ENCODE data around the gene LGALS7B.

Gene LGALS7B

DNA sequence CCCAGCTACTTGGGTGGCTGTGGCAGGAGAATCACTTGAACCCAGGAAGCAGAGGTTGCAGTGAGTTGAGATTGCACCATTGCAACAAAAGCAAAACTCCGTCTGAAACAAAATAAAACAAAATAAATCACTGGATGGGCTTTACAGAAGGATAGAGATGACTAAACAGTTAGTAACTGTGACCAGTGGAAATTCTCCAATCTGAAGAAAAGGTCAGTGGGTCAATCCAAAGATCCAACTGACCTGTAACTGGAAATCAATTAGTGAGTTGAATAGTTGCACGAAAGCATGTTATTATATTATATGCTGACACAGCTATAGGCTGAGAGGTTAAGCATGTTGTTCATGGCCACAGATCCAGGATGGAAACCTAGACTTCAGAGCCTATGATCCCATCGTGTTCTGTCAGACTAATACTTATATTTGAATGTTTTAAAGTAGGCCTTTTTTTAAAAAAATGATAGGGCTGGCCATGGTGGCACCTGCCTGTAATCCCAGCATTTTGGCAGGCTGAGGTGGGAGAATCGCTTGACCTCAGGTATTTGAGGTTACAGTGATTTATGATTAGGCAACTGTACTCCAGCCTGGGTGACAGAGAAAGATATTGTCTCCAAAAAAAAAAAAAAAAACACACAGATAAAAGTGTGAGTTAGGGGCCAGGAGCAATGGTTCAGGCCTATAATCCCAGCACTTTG, 41.2 kb downstream of the LGALS7B start:
- Mint-ChIP-seq H3K27me3 (no peaks in the 10 kb centered on the region), H3K4me1 (ENCODE audit: low read depth in 2 of 2) (peaks cover 18 to 24% of the 10 kb centered on the region in 2 donors), H3K9me3 (no peaks in the 10 kb centered on the region), H3K4me3 (peak overlapping the region; percentile 87 to 92), H3K27ac (peak overlapping the region in 1 of 2 donors; percentile 89), H3K36me3 (ENCODE audit: insufficient read depth) (peaks cover 64% of the 10 kb centered on the region)
- no peak for DNase-seq
- no peak for ATAC-seq (replicated peaks)

DNA sequence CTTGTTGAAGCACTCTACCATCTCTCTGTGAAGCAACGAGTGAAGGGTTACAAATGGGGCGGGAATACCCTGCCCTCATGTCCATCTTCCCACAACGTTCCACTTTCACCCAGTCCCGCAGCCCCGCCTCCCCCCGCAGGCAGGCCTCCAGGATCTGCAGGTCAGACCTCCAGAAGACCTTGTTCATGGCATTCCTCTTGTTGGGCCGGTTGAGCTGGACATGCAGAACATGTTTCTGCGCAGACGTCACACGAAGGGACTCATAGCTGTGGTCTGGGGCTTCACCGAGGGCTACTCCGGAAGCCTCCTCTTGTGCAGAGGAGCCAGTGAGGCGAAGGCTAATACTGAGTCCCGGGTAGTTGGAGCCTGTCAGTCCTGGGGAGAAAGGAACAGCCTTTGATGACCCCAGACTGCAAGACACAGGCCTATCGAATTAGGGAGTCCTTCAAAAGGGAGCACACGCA, 42.2 kb downstream of the LGALS7B start:
- DNase-seq: no peak
- Mint-ChIP-seq H3K27ac (peak overlapping the region; percentile 89 to 95), H3K36me3 (ENCODE audit: insufficient read depth) (peaks cover 74% of the 10 kb centered on the region), H3K9me3 (no peaks in the 10 kb centered on the region), H3K4me3 (peak overlapping the region; percentile 87 to 92), H3K4me1 (ENCODE audit: low read depth in 2 of 2) (peaks cover 18 to 24% of the 10 kb centered on the region in 2 donors), H3K27me3 (no peaks in the 10 kb centered on the region)
- ATAC-seq (replicated peaks): no peak

DNA sequence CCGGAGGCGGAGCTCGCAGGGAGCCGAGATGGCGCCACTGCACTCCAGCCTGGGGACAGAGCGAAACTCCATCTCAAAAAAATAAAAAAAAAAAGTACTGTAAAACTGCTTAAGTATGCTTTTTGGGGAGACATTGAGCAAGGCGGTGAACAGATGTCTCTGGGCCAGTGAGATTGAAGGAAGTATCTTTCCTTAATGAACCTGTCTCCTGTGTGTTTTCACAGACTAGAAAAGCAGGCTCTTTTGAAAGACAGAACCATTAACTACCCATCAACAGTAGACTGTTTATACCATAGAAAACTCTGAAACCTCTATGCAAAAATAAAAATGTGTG, 44.1 kb downstream of the LGALS7B start:
- Mint-ChIP-seq H3K27ac (peak overlapping the region in 1 of 2 donors; percentile 89), H3K27me3 (no peaks in the 10 kb centered on the region), H3K4me1 (ENCODE audit: low read depth in 2 of 2) (peaks cover 16 to 24% of the 10 kb centered on the region in 2 donors), H3K9me3 (no peaks in the 10 kb centered on the region), H3K36me3 (ENCODE audit: insufficient read depth) (peaks cover 78% of the 10 kb centered on the region), H3K4me3 (peak overlapping the region in 1 of 2 donors; percentile 23)
- ATAC-seq (replicated peaks) (no peak), DNase-seq (no peak)

- DNase-seq (no peak), ATAC-seq (replicated peaks) (no peak)
- Mint-ChIP-seq H3K36me3 (ENCODE audit: insufficient read depth) (peaks cover 78% of the 10 kb centered on the region), H3K27me3 (no peaks in the 10 kb centered on the region), H3K9me3 (no peaks in the 10 kb centered on the region), H3K27ac (no peak overlapping the region), H3K4me3 (no peak overlapping the region), H3K4me1 (ENCODE audit: low read depth in 2 of 2) (peaks cover 19 to 24% of the 10 kb centered on the region in 2 donors)
These were observed 45.1 kb downstream of the LGALS7B start for GRCh38 chr19:38834104-38834490.

DNA sequence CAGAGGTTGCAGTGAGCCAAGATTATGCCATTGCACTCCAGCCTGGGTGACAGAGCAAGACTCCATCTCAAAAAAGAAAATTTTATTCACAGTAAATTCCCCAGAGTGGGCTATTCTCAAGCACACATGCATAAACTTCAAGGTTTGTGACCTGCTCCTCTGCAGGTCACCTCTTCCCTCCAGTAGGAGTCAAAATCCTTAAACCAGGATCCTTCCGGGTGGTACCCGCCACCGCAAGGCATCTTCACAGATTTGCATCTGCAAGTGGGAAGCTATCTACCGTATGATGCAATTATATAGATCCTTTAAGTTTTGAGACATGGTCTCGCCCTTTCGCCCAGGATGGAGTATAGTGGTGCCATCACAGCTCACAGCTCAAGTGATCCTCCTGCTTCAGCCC, 45.6 kb downstream of the LGALS7B start:
- no peaks in the 10 kb centered on the region for H3K9me3 Mint-ChIP-seq
- H3K27ac Mint-ChIP-seq: peak overlapping the region in 1 of 2 donors; percentile 12
- DNase-seq (no peak), ATAC-seq (replicated peaks) (no peak)
- H3K27me3 Mint-ChIP-seq: no peaks in the 10 kb centered on the region
- H3K36me3 Mint-ChIP-seq (ENCODE audit: insufficient read depth): peaks cover 79% of the 10 kb centered on the region
- H3K4me1 Mint-ChIP-seq (ENCODE audit: low read depth in 2 of 2): peaks cover 20 to 24% of the 10 kb centered on the region in 2 donors
- H3K4me3 Mint-ChIP-seq: no peak overlapping the region

GRCh38 chr19:38836159-38836982, 47.4 kb downstream of the LGALS7B start:
- Mint-ChIP-seq H3K4me1 (ENCODE audit: low read depth in 2 of 2) (peaks cover 16 to 22% of the 10 kb centered on the region in 2 donors), H3K9me3 (no peaks in the 10 kb centered on the region), H3K27ac (peak overlapping the region in 1 of 2 donors; percentile 82), H3K36me3 (ENCODE audit: insufficient read depth) (peaks cover 80% of the 10 kb centered on the region), H3K4me3 (no peak overlapping the region), H3K27me3 (no peaks in the 10 kb centered on the region)
- DNase-seq (no peak), ATAC-seq (replicated peaks) (no peak)

GRCh38 chr19:38836983-38837626, 48.1 kb downstream of the LGALS7B start:
- peaks cover 17 to 22% of the 10 kb centered on the region in 2 donors for H3K4me1 Mint-ChIP-seq (ENCODE audit: low read depth in 2 of 2)
- peak overlapping the region in 1 of 2 donors; percentile 82 for H3K27ac Mint-ChIP-seq
- H3K4me3 Mint-ChIP-seq: no peak overlapping the region
- peaks cover 86% of the 10 kb centered on the region for H3K36me3 Mint-ChIP-seq (ENCODE audit: insufficient read depth)
- ATAC-seq (replicated peaks) (no peak), DNase-seq (no peak)
- no peaks in the 10 kb centered on the region for H3K27me3 Mint-ChIP-seq
- H3K9me3 Mint-ChIP-seq: no peaks in the 10 kb centered on the region

DNA sequence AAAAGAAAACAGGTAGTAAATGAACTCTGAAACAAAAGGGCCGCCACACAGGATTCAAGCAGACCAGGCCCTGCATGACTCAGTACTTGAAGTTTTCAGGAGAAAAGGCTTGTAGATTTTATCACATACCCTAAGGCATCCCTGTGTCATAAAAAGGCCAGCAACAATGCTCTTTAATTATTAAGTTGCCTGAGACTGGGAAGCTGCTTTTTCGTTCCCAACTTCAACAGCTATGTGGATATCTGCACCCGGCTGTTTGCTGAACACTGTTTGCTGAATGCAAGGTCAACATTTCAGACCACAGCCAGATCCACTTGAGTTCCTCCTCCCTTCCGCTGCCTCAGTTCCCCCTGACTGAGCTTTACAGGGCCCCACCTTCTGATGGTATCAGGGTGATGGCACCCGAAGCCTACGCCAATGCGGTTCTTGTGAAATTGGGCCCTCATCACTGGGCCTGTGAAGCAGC, 48.7 kb downstream of the LGALS7B start:
- ATAC-seq (replicated peaks) (no peak), DNase-seq (no peak)
- peaks cover 19 to 25% of the 10 kb centered on the region in 2 donors for H3K4me1 Mint-ChIP-seq (ENCODE audit: low read depth in 2 of 2)
- H3K27ac Mint-ChIP-seq: peak overlapping the region in 1 of 2 donors; percentile 82
- peaks cover 86% of the 10 kb centered on the region for H3K36me3 Mint-ChIP-seq (ENCODE audit: insufficient read depth)
- H3K9me3 Mint-ChIP-seq: no peaks in the 10 kb centered on the region
- H3K27me3 Mint-ChIP-seq: no peaks in the 10 kb centered on the region
- H3K4me3 Mint-ChIP-seq: no peak overlapping the region

DNA sequence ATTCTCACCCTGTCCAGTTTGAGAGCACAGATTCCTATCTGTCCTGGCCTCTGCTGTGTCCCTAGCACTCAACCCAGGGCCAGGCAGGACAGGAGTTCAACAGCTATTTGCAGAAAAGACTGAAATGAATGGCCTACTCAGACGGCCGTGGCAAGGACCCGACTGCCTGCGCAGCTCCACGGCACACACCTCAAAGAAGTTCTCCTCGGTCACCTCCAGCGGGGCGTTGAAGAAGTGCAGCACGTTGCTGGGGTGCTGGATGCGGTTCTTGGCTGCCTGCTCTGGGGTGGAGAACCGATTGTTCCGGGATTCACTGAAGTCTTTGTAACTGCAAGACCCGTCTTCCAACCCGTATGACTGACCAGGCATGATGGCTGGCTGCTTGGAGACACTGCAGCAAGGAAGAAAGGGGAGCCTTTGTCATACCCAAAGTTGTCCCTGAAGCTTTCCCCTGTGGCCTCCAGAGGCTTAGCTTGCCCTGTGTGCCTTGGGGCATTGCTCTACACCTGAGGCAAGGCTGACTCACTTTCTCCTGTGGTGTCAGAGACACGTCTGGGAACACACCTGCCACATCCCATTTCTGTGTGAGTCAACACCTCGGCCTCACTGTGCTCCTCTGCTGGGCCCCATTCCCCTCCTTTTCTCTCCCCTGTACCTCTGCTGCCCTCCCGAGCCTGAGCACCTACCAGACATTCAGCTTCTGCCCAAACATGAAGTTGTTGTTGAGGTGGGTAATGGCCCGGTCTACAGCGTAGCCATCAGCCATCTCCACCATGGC, 49.4 kb downstream of the LGALS7B start:
- Mint-ChIP-seq H3K27ac (peak overlapping the region; percentile 54 to 82), H3K4me1 (ENCODE audit: low read depth in 2 of 2) (peaks cover 26 to 32% of the 10 kb centered on the region in 2 donors), H3K9me3 (no peaks in the 10 kb centered on the region), H3K36me3 (ENCODE audit: insufficient read depth) (peaks cover 92% of the 10 kb centered on the region), H3K4me3 (no peak overlapping the region), H3K27me3 (no peaks in the 10 kb centered on the region)
- DNase-seq (no peak), ATAC-seq (replicated peaks) (no peak)

GRCh38 chr19:38838986-38839761, 50.2 kb downstream of the LGALS7B start:
- no peak overlapping the region for H3K4me3 Mint-ChIP-seq
- no peaks in the 10 kb centered on the region for H3K9me3 Mint-ChIP-seq
- no peak for DNase-seq
- peak overlapping the region; percentile 54 to 100 for H3K27ac Mint-ChIP-seq
- H3K4me1 Mint-ChIP-seq (ENCODE audit: low read depth in 2 of 2): peaks cover 34 to 40% of the 10 kb centered on the region in 2 donors
- H3K27me3 Mint-ChIP-seq: no peaks in the 10 kb centered on the region
- ATAC-seq (replicated peaks): no peak
- H3K36me3 Mint-ChIP-seq (ENCODE audit: insufficient read depth): peaks cover 96% of the 10 kb centered on the region

DNA sequence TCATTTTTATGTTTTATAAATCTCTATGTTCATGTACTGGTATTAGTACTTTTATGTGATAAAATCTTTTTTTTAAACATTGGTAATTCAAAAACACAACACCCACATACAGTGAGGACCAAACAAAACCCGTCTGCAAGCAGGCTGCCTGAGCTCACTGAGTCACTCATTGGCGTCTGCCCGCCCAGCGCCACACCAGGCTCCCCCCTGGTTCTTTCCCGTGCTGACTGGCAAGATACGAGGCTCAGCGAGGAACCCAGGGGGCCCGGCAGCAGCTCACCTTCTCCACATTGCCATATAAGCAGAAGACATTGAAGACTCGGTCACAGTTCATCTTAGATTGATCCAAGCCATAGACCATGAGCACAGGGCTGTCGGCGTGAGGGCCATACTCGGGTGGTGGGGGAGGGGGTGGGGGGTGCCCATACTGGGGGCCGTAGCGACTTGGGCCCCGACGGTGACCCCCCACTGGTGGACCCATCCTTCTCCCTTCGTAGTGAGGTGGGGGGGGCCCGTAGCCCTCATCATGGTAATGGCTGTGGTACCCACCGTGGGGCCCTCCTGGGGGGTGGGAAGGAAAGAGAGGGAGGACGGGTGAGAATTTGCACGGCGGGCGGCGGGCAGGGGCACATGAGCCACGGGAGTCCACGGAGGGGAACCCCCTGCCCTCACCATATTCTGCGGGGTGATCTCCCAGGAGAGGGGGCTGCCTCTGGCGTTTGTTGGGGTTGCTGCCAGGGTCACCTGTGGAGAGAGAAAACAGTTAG, 51.0 kb downstream of the LGALS7B start:
- Mint-ChIP-seq H3K9me3 (no peaks in the 10 kb centered on the region), H3K4me3 (peak overlapping the region in 1 of 2 donors; percentile 43), H3K4me1 (ENCODE audit: low read depth in 2 of 2) (peaks cover 39 to 45% of the 10 kb centered on the region in 2 donors), H3K27ac (peak overlapping the region in 1 of 2 donors; percentile 100), H3K36me3 (ENCODE audit: insufficient read depth) (peaks cover 100% of the 10 kb centered on the region), H3K27me3 (no peaks in the 10 kb centered on the region)
- ATAC-seq (replicated peaks): no peak
- no peak for DNase-seq

GRCh38 chr19:38840583-38840968, 51.6 kb downstream of the LGALS7B start:
- no peaks in the 10 kb centered on the region for H3K27me3 Mint-ChIP-seq
- DNase-seq (no peak), ATAC-seq (replicated peaks) (no peak)
- peak overlapping the region in 1 of 2 donors; percentile 100 for H3K27ac Mint-ChIP-seq
- H3K4me3 Mint-ChIP-seq: peak overlapping the region; percentile 5 to 47
- H3K9me3 Mint-ChIP-seq: no peaks in the 10 kb centered on the region
- peaks cover 43 to 49% of the 10 kb centered on the region in 2 donors for H3K4me1 Mint-ChIP-seq (ENCODE audit: low read depth in 2 of 2)
- H3K36me3 Mint-ChIP-seq (ENCODE audit: insufficient read depth): peaks cover 100% of the 10 kb centered on the region

All from effector memory CD8-positive, alpha-beta T cell (primary cell).